Endothelial cell of umbilical vein (primary cell): ENCODE results near the gene UBE2E1.

Experiments
- CTCF ChIP-seq, 2 donors: IDR thresholded peaks; 1 replicate in 1 of 2; 2 replicates in 1 of 2; pipeline ENCODE4 v1.5.1; 2011; ENCODE audit warnings: low read length in 2 of 2, mild to moderate bottlenecking in 2 of 2, moderate library complexity in 2 of 2, control low read depth in 1 of 2, inconsistent platforms in 1 of 2, low read depth in 1 of 2; ENCODE audit not compliant: insufficient read depth in 1 of 2; ENCODE audit errors: extremely low read depth in 1 of 2
- EZH2 ChIP-seq: IDR thresholded peaks from 2 replicates; pipeline ENCODE4 v1.6.1; 2012; ENCODE audit warnings: borderline replicate concordance, low read depth, mild to moderate bottlenecking, moderate library complexity, low read length, inconsistent platforms; ENCODE audit not compliant: severe bottlenecking
- FOS ChIP-seq: IDR thresholded peaks from 2 replicates; pipeline ENCODE4 v1.6.1; 2011; ENCODE audit warnings: mild to moderate bottlenecking, low read length, moderate library complexity, borderline replicate concordance; ENCODE audit not compliant: insufficient read depth
- GATA2 ChIP-seq: IDR thresholded peaks from 2 replicates; pipeline ENCODE4 v1.7.0; 2011; ENCODE audit warnings: low read depth, mild to moderate bottlenecking, moderate library complexity, mixed read lengths, low read length; ENCODE audit not compliant: insufficient read length, insufficient read depth
- MAX ChIP-seq: IDR thresholded peaks from 2 replicates; pipeline ENCODE4 v1.6.1; 2011; ENCODE audit not compliant: insufficient read depth, insufficient read length
- MYC ChIP-seq: IDR thresholded peaks from one replicate; pipeline ENCODE4 v1.6.1; 2011; ENCODE audit warnings: mild to moderate bottlenecking, low read depth, low read length
- POLR2A ChIP-seq: IDR thresholded peaks from 2 replicates; pipeline ENCODE4 v1.6.1; 2012; ENCODE audit warnings: low read depth, mild to moderate bottlenecking, control low read depth, low read length
- POLR2AphosphoS5 ChIP-seq: IDR thresholded peaks from 2 replicates; pipeline ENCODE4 v1.6.1; 2012; ENCODE audit warnings: low read depth, mild to moderate bottlenecking, control low read depth, low read length, moderate library complexity; ENCODE audit not compliant: insufficient read depth

GRCh38 chr3:23798876-23799275, 6.9 kb upstream of the UBE2E1 start:
- no peak for TF ChIP-seq CTCF (IDR thresholded peaks at IDR 0.05; ENCODE audit: extremely low read depth in 1 of 2, insufficient read depth in 1 of 2, low read depth in 1 of 2, low read length in 2 of 2)
- TF ChIP-seq FOS: no peak
- TF ChIP-seq GATA2: no peak
- no peak for TF ChIP-seq POLR2A
- TF ChIP-seq MYC: no peak
- TF ChIP-seq POLR2AphosphoS5: no peak
- TF ChIP-seq EZH2: no peak
- TF ChIP-seq MAX: no peak
